ENCODE results near the gene EMILIN3. TPM values are rescaled to one million over a fixed set of nuclear protein-coding genes. Genes with fewer than 3 reads are reported as not detected.

EMILIN3 gene
- polyA plus RNA-seq, 1 of the 3 experiments (the other 2 are of a cell fraction), result 0.02 TPM

DNA sequence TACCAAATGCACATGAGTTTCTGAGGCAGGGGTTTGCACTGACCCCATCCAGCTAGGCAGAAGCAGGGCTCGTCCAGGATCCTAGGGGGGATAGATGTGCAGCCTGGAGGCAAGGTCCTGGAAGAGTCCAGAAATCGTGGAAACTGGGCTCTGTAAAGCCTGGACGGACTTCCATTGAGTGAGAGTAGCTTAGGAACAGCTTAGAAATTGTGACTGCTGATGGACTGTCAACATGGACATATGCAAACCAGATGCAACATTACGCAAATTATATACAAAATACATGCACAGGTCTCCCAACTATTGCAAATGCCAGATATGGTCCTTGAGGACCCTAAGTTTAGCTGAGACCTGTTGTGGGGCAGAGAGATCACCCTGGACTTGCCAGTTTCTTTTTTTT, 4.8 kb upstream of the EMILIN3 start:
- H3K4me1 ChIP-seq (ENCODE audit: control insufficient read depth in 1 of 2, insufficient read depth in 2 of 2, low read depth in 1 of 2, low read length in 1 of 2), result peaks cover 0 to 19% of the 10 kb centered on the region in 2 experiments; a peak in 1 of 4 replicates
- no peak for DNase-seq
- H4K20me1 ChIP-seq (ENCODE audit: insufficient read depth), result no peaks in the 10 kb centered on the region
- no peaks in the 10 kb centered on the region for H3F3A ChIP-seq (replicated peaks; ENCODE audit: insufficient read depth)
- ChIA-PET CTCF (interaction anchor here (1.3 to 1.9 kb wide), 3 partner anchors 32 to 198 kb away, joined by 4 read pairs; no protein-coding TSS in a partner anchor), POLR2A (no interaction called here)
- TF ChIP-seq, protein P1, sequence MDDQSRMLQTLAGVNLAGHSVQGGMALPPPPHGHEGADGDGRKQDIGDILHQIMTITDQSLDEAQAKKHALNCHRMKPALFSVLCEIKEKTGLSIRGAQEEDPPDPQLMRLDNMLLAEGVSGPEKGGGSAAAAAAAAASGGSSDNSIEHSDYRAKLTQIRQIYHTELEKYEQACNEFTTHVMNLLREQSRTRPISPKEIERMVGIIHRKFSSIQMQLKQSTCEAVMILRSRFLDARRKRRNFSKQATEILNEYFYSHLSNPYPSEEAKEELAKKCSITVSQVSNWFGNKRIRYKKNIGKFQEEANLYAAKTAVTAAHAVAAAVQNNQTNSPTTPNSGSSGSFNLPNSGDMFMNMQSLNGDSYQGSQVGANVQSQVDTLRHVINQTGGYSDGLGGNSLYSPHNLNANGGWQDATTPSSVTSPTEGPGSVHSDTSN (IDR thresholded peaks at IDR 0.05), result no peak
- TF ChIP-seq, protein P2, sequence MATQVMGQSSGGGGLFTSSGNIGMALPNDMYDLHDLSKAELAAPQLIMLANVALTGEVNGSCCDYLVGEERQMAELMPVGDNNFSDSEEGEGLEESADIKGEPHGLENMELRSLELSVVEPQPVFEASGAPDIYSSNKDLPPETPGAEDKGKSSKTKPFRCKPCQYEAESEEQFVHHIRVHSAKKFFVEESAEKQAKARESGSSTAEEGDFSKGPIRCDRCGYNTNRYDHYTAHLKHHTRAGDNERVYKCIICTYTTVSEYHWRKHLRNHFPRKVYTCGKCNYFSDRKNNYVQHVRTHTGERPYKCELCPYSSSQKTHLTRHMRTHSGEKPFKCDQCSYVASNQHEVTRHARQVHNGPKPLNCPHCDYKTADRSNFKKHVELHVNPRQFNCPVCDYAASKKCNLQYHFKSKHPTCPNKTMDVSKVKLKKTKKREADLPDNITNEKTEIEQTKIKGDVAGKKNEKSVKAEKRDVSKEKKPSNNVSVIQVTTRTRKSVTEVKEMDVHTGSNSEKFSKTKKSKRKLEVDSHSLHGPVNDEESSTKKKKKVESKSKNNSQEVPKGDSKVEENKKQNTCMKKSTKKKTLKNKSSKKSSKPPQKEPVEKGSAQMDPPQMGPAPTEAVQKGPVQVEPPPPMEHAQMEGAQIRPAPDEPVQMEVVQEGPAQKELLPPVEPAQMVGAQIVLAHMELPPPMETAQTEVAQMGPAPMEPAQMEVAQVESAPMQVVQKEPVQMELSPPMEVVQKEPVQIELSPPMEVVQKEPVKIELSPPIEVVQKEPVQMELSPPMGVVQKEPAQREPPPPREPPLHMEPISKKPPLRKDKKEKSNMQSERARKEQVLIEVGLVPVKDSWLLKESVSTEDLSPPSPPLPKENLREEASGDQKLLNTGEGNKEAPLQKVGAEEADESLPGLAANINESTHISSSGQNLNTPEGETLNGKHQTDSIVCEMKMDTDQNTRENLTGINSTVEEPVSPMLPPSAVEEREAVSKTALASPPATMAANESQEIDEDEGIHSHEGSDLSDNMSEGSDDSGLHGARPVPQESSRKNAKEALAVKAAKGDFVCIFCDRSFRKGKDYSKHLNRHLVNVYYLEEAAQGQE (IDR thresholded peaks at IDR 0.05; ENCODE audit: low read depth, low read length), result no peak
- TF ChIP-seq FOXM1 (IDR thresholded peaks at IDR 0.05; ENCODE audit: low read depth) (no peak), JUND (IDR thresholded peaks at IDR 0.05) (no peak), MEF2A (IDR thresholded peaks at IDR 0.05; ENCODE audit: borderline replicate concordance, low read depth) (no peak), RFX5 (IDR thresholded peaks at IDR 0.05; ENCODE audit: low read length) (no peak), FOSL2 (IDR thresholded peaks at IDR 0.05; ENCODE audit: borderline replicate concordance, low read depth) (no peak), POLR2AphosphoS5 (IDR thresholded peaks at IDR 0.05; ENCODE audit: low read depth, low read length) (no peak), NRF1 (IDR thresholded peaks at IDR 0.05; ENCODE audit: low read depth, low read length) (no peak), EP300 (IDR thresholded peaks at IDR 0.05; ENCODE audit: borderline replicate concordance in 1 of 2, low read depth in 1 of 2, low read length in 1 of 2) (no peak), EZH2phosphoT487 (IDR thresholded peaks at IDR 0.05; ENCODE audit: borderline replicate concordance, low read depth) (no peak)
- TF ChIP-seq, protein P3, sequence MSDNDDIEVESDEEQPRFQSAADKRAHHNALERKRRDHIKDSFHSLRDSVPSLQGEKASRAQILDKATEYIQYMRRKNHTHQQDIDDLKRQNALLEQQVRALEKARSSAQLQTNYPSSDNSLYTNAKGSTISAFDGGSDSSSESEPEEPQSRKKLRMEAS (IDR thresholded peaks at IDR 0.05; ENCODE audit: low read depth), result no peak
- no peaks in the 10 kb centered on the region for H3K9me3 ChIP-seq
- no peaks in the 10 kb centered on the region for H3K9me2 ChIP-seq
- H3K79me2 ChIP-seq (ENCODE audit: insufficient read depth), result no peaks in the 10 kb centered on the region
- H3K27me3 ChIP-seq (ENCODE audit: insufficient read depth), result peaks cover 34% of the 10 kb centered on the region
- no peak overlapping the region for H3K27ac ChIP-seq (ENCODE audit: low read depth in 2 of 2, low read length in 1 of 2)
- H3K4me3 ChIP-seq (ENCODE audit: low read depth in 2 of 2, low read length in 1 of 2), result no peak overlapping the region
- H3K9ac ChIP-seq, result no peak overlapping the region
- no peak overlapping the region for H2AFZ ChIP-seq (ENCODE audit: low read depth)
- 40% methylated on average over 4 of the region's 4 CpGs for WGBS (ENCODE audit: low lambda C conversion rate)
- no peaks in the 10 kb centered on the region for H3K36me3 ChIP-seq (replicated peaks in 1 of 2; ENCODE audit: control insufficient read depth in 1 of 2, insufficient read depth in 2 of 2, low read length in 1 of 2)
- H3K4me2 ChIP-seq, result no peak overlapping the region

DNA sequence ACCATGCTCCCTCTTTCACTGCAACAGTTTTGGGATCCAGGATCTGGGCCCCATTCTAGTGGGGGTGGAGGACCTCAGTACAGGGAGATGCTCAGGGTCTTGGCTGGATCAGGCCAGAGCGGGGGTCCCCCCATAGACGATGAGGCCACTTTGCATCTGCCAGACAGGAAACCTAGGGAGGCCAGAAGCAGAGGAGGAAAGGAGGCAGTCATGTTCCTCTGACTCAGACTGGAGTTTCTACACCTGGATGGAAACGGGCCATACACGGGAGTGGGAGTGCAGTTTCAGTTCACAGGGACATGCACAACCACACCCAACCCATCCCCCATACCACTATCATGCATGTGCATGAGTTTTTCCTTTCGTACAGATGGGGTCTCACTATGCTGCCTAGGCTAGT, 3.6 kb upstream of the EMILIN3 start:
- Histone ChIP-seq H4K20me1 (ENCODE audit: insufficient read depth) (no peaks in the 10 kb centered on the region), H3K79me2 (ENCODE audit: insufficient read depth) (no peaks in the 10 kb centered on the region), H3K9me3 (no peaks in the 10 kb centered on the region), H3K9ac (no peak overlapping the region), H3K4me3 (ENCODE audit: low read depth in 2 of 2, low read length in 1 of 2) (no peak overlapping the region), H3F3A (replicated peaks; ENCODE audit: insufficient read depth) (no peaks in the 10 kb centered on the region), H3K36me3 (replicated peaks in 1 of 2; ENCODE audit: control insufficient read depth in 1 of 2, insufficient read depth in 2 of 2, low read length in 1 of 2) (no peaks in the 10 kb centered on the region), H3K4me1 (ENCODE audit: control insufficient read depth in 1 of 2, insufficient read depth in 2 of 2, low read depth in 1 of 2, low read length in 1 of 2) (peaks cover 0 to 19% of the 10 kb centered on the region in 2 experiments; a peak in 1 of 4 replicates), H3K27me3 (ENCODE audit: insufficient read depth) (peaks cover 43% of the 10 kb centered on the region), H2AFZ (ENCODE audit: low read depth) (no peak overlapping the region), H3K27ac (ENCODE audit: low read depth in 2 of 2, low read length in 1 of 2) (no peak overlapping the region), H3K9me2 (no peaks in the 10 kb centered on the region), H3K4me2 (no peak overlapping the region)
- ChIA-PET POLR2A (interaction anchor here (0.6 kb wide), 1 partner anchor 1879 kb away, joined by 5 read pairs; no protein-coding TSS in a partner anchor), CTCF (interaction anchor here (0.9 to 1.6 kb wide), 3 partner anchors 31 to 401 kb away, joined by 3 to 4 read pairs (median 3); no protein-coding TSS in a partner anchor)
- TF ChIP-seq RAD21 (IDR thresholded peaks at IDR 0.05; ENCODE audit: low read length), result no peak
- WGBS (ENCODE audit: low lambda C conversion rate), result 56% methylated on average over 3 of the region's 5 CpGs
- no peak for DNase-seq
